Nephron progenitor cell (in vitro differentiated cells): ENCODE data around the gene PLAA.

ENCODE experiments used
- DNase-seq: peaks from one replicate; pipeline ENCODE4 v3.0.0; 2021
- H3K27ac Mint-ChIP-seq: 2 replicates; pipeline ENCODE4 v1.8.0; 2021; ENCODE audit warnings: mild to moderate bottlenecking, moderate library complexity, mixed read lengths
- H3K27me3 Mint-ChIP-seq: 2 replicates; pipeline ENCODE4 v1.8.0; 2021; ENCODE audit warnings: mild to moderate bottlenecking, low read depth, mixed read lengths; ENCODE audit not compliant: poor library complexity
- H3K36me3 Mint-ChIP-seq: 2 replicates; pipeline ENCODE4 v1.8.0; 2021; ENCODE audit warnings: low read depth, mixed read lengths
- H3K4me1 Mint-ChIP-seq: 2 replicates; pipeline ENCODE4 v1.8.0; 2021; ENCODE audit warnings: mixed read lengths
- H3K4me3 Mint-ChIP-seq: 2 replicates; pipeline ENCODE4 v1.8.0; 2021; ENCODE audit warnings: mild to moderate bottlenecking, moderate library complexity, mixed read lengths
- H3K9me3 Mint-ChIP-seq: 2 replicates; pipeline ENCODE4 v1.8.0; 2021; ENCODE audit warnings: mild to moderate bottlenecking, moderate library complexity, mixed read lengths
- CTCF ChIP-seq: fragments of 200-600 bp; sonication (generic); IDR thresholded peaks from 2 replicates; pipeline ENCODE4 v1.5.0; 2021; ENCODE audit warnings: antibody characterized with exemption

PLAA gene

GRCh38 chr9:26940779-26941178 is 6.3 kb downstream of the PLAA start:
- H3K27me3 Mint-ChIP-seq = no peaks in the 10 kb centered on the region
- H3K27ac Mint-ChIP-seq = no peak overlapping the region
- no peak overlapping the region for H3K4me3 Mint-ChIP-seq
- H3K4me1 Mint-ChIP-seq = peaks cover 15% of the 10 kb centered on the region
- H3K9me3 Mint-ChIP-seq = peaks cover 45% of the 10 kb centered on the region
- TF ChIP-seq CTCF = no peak
- DNase-seq = no peak
- peaks cover 88% of the 10 kb centered on the region for H3K36me3 Mint-ChIP-seq

GRCh38 chr9:26939955-26940711 is 6.9 kb downstream of the PLAA start:
- Mint-ChIP-seq H3K27ac (no peak overlapping the region), H3K27me3 (no peaks in the 10 kb centered on the region), H3K4me3 (no peak overlapping the region), H3K36me3 (peaks cover 90% of the 10 kb centered on the region), H3K4me1 (peaks cover 10% of the 10 kb centered on the region), H3K9me3 (peaks cover 45% of the 10 kb centered on the region)
- no peak for DNase-seq
- TF ChIP-seq CTCF = no peak

GRCh38 chr9:26937816-26938371 is 9.1 kb downstream of the PLAA start:
- Mint-ChIP-seq H3K4me1 (peaks cover 4% of the 10 kb centered on the region), H3K36me3 (peaks cover 83% of the 10 kb centered on the region), H3K4me3 (no peak overlapping the region), H3K27me3 (no peaks in the 10 kb centered on the region), H3K9me3 (peaks cover 45% of the 10 kb centered on the region), H3K27ac (no peak overlapping the region)
- TF ChIP-seq CTCF = no peak
- no peak for DNase-seq

- Mint-ChIP-seq H3K36me3 (peaks cover 86% of the 10 kb centered on the region), H3K9me3 (peaks cover 45% of the 10 kb centered on the region), H3K27ac (peak overlapping the region; percentile 57), H3K4me3 (no peak overlapping the region), H3K4me1 (peaks cover 4% of the 10 kb centered on the region), H3K27me3 (no peaks in the 10 kb centered on the region)
- no peak for TF ChIP-seq CTCF
- no peak for DNase-seq
Observed at GRCh38 chr9:26935847-26936246, 11.2 kb downstream of the PLAA start.

- Mint-ChIP-seq H3K9me3 (no peaks in the 10 kb centered on the region), H3K36me3 (peaks cover 56% of the 10 kb centered on the region), H3K4me1 (no peaks in the 10 kb centered on the region), H3K27me3 (no peaks in the 10 kb centered on the region), H3K4me3 (no peak overlapping the region), H3K27ac (peak overlapping the region; percentile 97)
- no peak for TF ChIP-seq CTCF
- DNase-seq = no peak
Observed at GRCh38 chr9:26928902-26929495, 18.0 kb downstream of the PLAA start.
